Stimulated activated CD4-positive, alpha-beta T cell treated with anti-CD3 and anti-CD28 coated beads, TNF-alpha, amount 100 ng/mL, for 4 hours (primary cell): ENCODE results near the gene URB2.
"Not testable (repeated sequence)": the region's sequence is repeated elsewhere in the genome, so short reads cannot be mapped to it uniquely, and the experiment has no call there.

Experiments
- DNase-seq, 3 experiments: peaks; one replicate each; pipeline ENCODE4 v3.0.0-alpha.2; 2020; ENCODE audit warnings: low read depth in 3 of 3

Gene URB2

GRCh38 chr1:229625915-229626831 lies at the start of gene URB2, which contains the start of gene TAF5L:
Gene URB2 (plus strand): TSS chr1:229626247. CDS start chr1:229627634, 1,387 bp downstream.
Gene TAF5L (minus strand): TSS chr1:229626122. CDS start chr1:229614482, 11,640 bp downstream.
- DNase-seq = peak; percentile 64 to 79 (median 73)

DNA sequence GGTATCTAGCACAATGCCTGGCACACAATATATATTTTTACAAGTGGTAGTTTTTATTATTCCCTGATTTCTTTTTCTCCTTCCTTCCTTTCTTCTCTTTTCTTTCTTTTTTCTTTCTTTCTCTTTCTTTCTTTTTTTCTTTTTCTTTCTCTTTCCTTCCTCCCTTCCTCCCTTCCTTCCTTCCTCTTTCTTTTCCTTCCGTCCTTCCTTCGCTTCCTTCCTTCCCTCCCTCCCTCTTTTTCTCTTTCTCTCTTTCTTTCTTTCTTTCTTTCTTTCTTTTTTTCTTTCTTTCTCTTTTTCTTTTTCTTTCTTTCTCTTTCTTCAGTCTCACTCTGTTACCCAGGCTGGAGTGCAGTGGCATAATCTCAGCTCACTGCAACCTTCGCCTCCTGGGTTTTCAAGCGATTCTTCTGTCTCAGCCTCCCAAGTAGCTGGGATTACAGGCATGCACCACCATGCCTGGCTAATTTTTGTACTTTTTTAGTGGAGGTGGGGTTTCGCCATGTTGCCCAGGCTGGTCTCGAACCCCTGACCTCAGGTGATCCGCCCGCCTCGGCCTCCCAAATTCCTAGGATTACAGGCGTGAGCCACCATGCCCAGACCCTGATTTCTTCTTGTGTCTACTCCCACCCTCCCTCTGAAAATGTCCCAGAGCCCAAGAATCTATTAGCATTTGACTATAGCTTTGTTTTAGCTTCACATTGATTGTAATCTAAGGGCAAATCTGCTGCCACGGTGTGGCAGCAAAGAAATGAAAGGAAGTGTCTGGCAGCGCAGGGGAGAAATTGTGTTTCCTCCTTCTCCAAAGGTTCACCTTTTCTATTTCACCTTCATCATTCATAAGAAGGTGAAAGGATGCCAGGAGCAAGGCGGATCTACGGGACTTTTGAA lies 47.6 kb upstream of the URB2 start:
- no peak for DNase-seq

DNA sequence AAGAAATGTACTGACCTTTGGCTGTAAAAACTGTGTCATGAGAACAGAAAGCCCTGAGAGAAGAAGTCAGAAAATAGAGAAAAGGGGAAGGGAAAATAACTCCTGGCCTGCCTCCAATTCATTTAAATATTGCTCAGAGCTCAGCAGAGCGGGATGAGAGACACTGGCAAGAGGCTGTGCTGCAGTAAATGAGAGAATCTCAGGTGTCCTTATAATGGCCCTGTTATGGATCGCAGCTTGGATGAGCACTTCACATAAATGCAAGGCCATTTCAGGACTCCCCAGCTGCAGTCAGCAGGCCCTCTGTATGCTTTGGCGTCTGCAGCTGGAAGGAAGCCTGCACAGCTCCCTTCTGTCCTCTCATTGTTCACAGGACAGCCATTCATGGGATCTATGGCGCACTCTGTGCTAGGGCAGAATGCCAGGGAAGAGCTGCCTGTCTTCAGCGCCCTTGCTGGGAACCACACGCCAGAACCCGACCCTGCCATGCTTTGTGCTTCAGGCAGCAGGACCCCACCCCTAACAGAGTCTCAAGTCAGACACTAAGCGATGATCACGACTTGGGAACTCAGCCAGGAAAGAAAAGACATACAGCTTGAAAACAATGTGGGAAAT lies 46.9 kb upstream of the URB2 start:
- no peak for DNase-seq

- DNase-seq = no peak
Measured at GRCh38 chr1:229581485-229581884, 44.6 kb upstream of the URB2 start.

DNA sequence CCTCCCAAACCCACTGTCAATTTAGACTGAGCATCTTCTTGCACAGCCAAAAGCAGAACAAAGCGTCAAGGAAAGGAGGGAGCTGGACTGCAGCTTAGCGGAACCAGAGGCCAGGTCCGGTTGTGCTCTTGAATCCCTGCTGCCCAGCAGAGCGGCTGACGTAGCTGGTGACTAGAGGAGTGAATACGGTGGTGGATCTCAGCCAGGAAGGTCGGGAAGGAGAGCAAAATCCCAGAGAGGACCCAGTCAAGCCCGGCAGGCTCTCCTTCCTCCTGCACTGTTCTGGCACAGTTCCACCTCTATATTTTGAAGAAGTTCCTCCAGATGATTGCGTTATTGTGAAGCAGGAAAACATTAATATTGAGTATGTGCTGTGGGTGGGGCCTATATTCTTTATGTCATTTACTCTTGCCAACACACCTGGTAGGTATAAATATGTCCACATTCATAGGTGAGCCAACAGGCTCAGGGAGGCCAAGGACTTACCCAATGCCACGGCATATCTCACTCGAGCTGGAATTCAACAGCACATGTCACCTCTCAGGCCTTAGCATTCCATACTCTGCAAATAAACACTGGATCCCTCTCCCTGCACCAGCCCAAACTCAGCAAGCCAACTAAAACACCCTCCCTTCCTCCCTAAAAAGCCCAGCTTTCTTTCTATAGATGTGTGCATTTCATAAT lies 43.9 kb upstream of the URB2 start:
- DNase-seq = no peak

DNA sequence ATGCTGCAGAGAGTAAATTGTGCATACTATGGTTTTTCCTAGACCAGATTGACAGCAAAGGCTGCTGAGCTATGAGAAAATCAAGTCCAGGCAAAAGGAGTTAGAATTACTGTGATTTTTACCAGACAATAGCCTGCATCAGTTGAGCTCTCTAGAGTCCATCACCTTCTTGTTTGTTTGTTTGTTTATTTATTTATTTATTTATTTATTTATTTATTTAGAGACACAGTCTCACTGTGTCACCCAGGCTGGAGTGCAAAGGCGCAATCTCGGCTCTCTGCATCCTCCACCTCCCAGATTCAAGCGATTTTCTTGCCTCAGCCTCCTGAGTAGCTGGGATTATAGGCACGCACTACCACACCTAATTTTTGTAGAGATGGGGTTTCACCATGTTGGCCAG lies 43.3 kb upstream of the URB2 start:
- no peak for DNase-seq

DNA sequence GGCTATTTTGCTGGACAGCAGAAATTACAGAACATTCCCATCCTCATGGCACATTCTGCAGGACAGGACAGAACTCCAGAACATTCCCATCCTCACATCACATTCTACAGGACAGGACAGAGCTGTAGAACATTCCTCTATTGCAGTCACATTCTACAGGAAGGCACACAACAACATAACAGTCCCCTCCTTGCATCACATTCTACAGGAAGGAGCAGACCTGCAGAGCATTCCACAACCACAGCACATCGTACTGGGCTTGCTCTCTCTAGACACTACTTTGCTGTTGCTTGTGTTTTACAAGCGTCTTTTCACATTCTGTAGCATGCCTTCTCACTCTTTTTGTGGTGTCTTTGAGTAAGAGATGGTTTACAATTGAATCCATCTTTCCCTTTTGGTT lies 40.7 kb upstream of the URB2 start:
- DNase-seq = no peak

- DNase-seq = no peak
Measured at GRCh38 chr1:229590119-229590518, 35.9 kb upstream of the URB2 start.

GRCh38 chr1:229593800-229594199 lies 32.2 kb upstream of the URB2 start:
- no peak for DNase-seq

GRCh38 chr1:229594227-229595008 lies 31.6 kb upstream of the URB2 start:
- DNase-seq = no peak

DNA sequence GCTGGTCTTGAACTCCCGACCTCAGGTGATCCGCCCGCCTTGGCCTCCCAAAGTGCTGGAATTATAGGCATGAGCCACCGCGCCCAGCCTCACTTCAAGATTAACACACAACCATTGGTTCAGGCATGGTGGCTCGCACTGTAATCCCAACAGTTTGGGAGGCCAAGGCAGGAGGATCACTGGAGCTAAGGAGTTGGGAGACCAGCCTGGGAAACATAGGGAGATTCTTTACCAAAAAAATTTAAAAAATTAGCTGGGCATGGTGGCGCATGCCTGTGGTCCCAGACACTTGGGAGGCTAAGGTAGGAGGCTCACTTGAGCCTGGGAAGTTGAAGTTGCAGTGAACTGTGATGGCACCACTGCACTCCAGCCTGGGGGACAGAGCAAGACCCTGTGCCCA lies 30.2 kb upstream of the URB2 start:
- not testable (repeated sequence) for DNase-seq

DNA sequence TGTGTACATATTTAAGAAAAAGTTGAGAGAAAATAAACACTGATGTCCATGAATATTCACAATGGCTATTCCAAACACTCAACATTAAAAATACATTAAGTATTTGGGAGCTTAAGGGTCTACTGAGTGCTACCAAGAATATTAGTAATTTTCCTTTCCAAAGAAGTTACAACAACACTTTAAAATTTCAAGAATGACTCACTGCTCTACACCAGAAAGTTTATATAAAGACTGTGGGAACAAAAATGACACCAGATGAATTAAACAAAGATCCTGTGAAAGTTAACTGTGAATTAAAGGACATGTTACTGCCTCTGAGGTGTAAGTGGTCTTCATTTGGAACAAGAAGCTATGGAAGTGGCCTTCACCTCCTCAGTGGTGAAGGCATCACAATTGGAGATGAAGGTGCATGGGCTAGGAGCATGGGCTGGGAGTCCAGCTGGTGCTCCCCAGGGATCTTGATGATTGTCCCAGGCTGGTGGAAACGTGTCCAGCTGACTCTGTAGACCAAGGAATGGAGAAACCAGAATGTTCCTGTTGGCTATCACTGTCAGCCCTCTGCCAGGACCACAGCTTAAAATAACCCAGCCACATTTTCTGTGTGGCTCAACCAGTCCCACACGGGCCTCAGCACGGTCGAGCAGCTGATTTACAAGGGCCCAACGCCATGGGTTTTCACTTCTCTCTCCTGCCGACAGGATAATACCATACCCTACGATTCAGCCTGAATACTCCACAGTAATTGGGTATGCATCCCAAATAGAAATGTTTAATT lies 28.9 kb upstream of the URB2 start:
- DNase-seq = no peak

GRCh38 chr1:229597877-229598276 lies 28.2 kb upstream of the URB2 start:
- no peak for DNase-seq

DNA sequence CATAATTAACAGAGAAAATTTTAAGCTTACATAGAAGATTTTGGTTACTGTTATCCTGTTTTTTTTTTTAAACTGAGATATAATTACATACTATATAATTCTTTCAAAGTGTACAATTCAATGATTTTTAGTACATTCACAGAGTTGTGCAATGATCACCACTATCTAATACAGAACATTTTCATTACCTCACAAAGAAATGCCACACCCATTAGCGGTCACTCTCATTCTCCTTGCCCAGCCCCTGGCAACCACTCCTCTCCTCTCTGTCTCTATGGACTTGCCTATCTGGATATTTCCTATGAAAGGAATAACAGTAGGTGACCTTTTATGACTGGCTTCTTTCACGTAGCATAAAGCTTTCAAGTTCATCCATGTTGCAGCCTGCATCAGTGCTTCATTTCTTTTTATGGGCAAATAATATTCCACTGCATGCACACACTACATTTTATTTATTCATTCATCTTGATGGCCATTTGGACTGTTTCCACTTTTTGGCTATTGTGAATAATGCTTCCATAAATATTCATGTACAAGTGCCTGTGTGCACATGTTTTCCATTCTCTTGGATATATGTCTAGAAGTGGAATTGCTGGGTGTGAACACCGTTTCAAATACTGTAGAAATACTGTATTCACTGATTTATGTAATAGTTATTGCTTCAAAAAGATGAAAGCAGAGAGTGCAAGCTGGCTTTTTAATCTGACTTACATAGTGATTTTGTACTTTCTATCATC lies 26.7 kb upstream of the URB2 start:
- no peak for DNase-seq

- no peak for DNase-seq
Measured at GRCh38 chr1:229600229-229600628, 25.8 kb upstream of the URB2 start.

GRCh38 chr1:229603371-229604005 lies 22.6 kb upstream of the URB2 start:
- no peak for DNase-seq

DNA sequence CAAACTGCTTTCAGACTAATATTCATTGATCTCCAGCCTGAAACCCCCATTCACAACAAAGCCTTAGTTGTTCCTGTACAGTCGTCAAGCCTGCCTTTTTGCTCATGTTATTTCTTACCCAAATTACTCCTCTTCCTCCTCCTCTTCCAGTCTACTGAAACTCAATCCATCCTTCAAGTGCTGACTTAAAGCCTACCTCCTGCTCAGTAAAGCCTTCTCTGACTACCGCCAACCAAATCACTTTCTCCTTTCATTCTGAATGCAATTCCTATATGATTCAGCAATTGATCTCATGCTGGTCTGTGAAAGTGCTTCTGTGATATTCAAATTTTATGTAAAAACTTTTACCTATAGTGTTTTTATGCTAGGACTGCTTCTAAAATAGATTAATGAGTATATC lies 18.7 kb upstream of the URB2 start:
- DNase-seq = no peak

- DNase-seq = no peak
Measured at GRCh38 chr1:229608590-229608989, 17.5 kb upstream of the URB2 start.

DNA sequence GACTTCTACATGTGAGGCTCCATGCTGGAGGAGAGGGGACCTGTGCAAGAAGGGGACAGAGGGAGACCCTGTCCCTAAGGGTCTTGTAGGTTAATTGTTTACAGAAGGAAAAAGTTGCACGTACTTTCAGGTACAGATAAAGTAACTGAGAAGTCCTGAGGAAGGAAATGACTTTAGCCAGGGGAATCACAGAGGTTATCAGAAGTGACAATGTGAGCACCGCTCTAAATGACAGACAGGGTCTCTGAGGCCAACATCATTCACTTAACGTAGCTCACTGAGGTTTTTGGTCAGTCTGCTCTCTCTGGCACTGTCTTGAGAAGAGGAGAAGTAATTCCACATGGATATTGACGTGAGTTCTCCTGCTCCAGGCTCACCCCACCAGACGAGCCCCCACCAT lies 12.1 kb upstream of the URB2 start:
- no peak for DNase-seq
